HepG2 (cell line): Measurements from ENCODE around the gene CDK11B. TPM values are rescaled to one million over a fixed set of nuclear protein-coding genes. Genes with fewer than 3 reads are reported as not detected.

Experiments
- ATAC-seq: fragments of 200-7000 bp; cut with Tn5 transposase; 3 replicates; pipeline ENCODE4 v1.9.1; 2020; ENCODE audit warnings: mild to moderate bottlenecking, moderate library complexity
- BruUV-seq: library from RNA; stranded (reverse); fragments of 400-500 nt; replicated peaks from 2 replicates; lab custom pipeline; 2021; lab: Mats Ljungman, UMichigan
- CTCF ChIA-PET: fragments of 300-600 bp; formaldehyde crosslinking; extraction: SDS; loops from one replicate; lab custom pipeline; 2021; ENCODE audit warnings: low total read pairs, inconsistent platforms, low intra/inter-chr PET ratio; lab: Yijun Ruan, JAX
- POLR2A ChIA-PET: fragments of 350-600 bp; sonication (Branson Sonifier 250); formaldehyde crosslinking; loops from one replicate; lab custom pipeline; 2020; ENCODE audit warnings: antibody characterized with exemption, inconsistent platforms; lab: Yijun Ruan, JAX
- DNase-seq: peaks from one replicate; pipeline ENCODE4 v3.0.0-alpha.2; 2015; ENCODE audit warnings: low spot score
- FAIRE-seq: peaks from 3 replicates; lab custom pipeline; 2011; peaks lifted over from hg19 to GRCh38; lab: Jason Lieb, UNC
- H2AFZ ChIP-seq: one replicate; pipeline ENCODE4 v1.6.1; 2011; ENCODE audit warnings: low read length, inconsistent platforms
- H3K27ac ChIP-seq: fragments of 300-600 bp; 3 replicates; pipeline ENCODE4 v1.8.0; 2011; ENCODE audit warnings: mixed run types, mild to moderate bottlenecking, mixed read lengths, low read length, inconsistent platforms; ENCODE audit not compliant: insufficient read depth; ENCODE audit errors: extremely low read length
- H3K27me3 ChIP-seq, 2 experiments: fragments of 200-600 bp in 1 of 2; 2 replicates in 1 of 2; 3 replicates in 1 of 2; pipeline versions ENCODE4 v1.6.0 to v1.8.0; 2011; ENCODE audit warnings: low read length in 2 of 2, mild to moderate bottlenecking in 2 of 2, moderate library complexity in 2 of 2, inconsistent platforms in 1 of 2; ENCODE audit not compliant: insufficient read depth in 2 of 2, control insufficient read depth in 1 of 2
- H3K36me3 ChIP-seq, 2 experiments: fragments of 200-600 bp in 1 of 2; replicated peaks in 1 of 2; 2 replicates in 1 of 2; 3 replicates in 1 of 2; pipeline versions ENCODE4 v1.5.1 to v1.8.0; 2011; ENCODE audit warnings: low read length in 2 of 2, inconsistent platforms in 1 of 2; ENCODE audit not compliant: insufficient read depth in 2 of 2, control insufficient read depth in 1 of 2
- H3K4me1 ChIP-seq: 2 replicates; pipeline ENCODE4 v1.5.1; 2012; ENCODE audit warnings: low read length, inconsistent platforms; ENCODE audit not compliant: insufficient read depth
- H3K4me2 ChIP-seq: 2 replicates; pipeline ENCODE4 v1.6.0; 2011; ENCODE audit warnings: low read depth, low read length, inconsistent platforms
- H3K4me3 ChIP-seq, 3 experiments: fragments of 200-600 bp in 1 of 3; sonication (generic), shearing (Covaris generic) in 1 of 3; replicated peaks in 1 of 3; 2 replicates each; pipeline ENCODE4 v1.5.1; 2011 to 2016; ENCODE audit warnings: low read length in 3 of 3, inconsistent platforms in 2 of 3, low read depth in 2 of 3, mild to moderate bottlenecking in 2 of 3, control low read depth in 1 of 3, mixed read lengths in 1 of 3; ENCODE audit not compliant: insufficient read depth in 1 of 3
- H3K79me2 ChIP-seq: one replicate; pipeline ENCODE4 v1.6.1; 2011; ENCODE audit warnings: low read length, inconsistent platforms; ENCODE audit not compliant: insufficient read depth
- H3K9ac ChIP-seq: 2 replicates; pipeline ENCODE4 v1.6.0; 2011; ENCODE audit warnings: mild to moderate bottlenecking, low read depth, low read length, inconsistent platforms; ENCODE audit not compliant: insufficient read depth
- H3K9me3 ChIP-seq: 2 replicates; pipeline ENCODE4 v1.5.1; 2012; ENCODE audit warnings: mild to moderate bottlenecking, low read length
- H4K20me1 ChIP-seq: 2 replicates; pipeline ENCODE4 v1.6.0; 2011; ENCODE audit warnings: inconsistent platforms, mild to moderate bottlenecking, low read length, moderate library complexity; ENCODE audit not compliant: insufficient read depth
- AGO2 ChIP-seq: fragments of 200-400 bp; formaldehyde crosslinking; optimal IDR thresholded peaks from 2 replicates; pipeline ENCODE3; 2017; ENCODE audit warnings: mild to moderate bottlenecking, low read depth, low read length, moderate library complexity
- GPBP1L1 ChIP-seq: sonication (generic); formaldehyde crosslinking; IDR thresholded peaks from 2 replicates; pipeline ENCODE4 v1.5.0; 2020; ENCODE audit warnings: mild to moderate bottlenecking, missing genetic modification reagents
- SMARCC2 ChIP-seq: fragments of 450-650 bp; IDR thresholded peaks from 2 replicates; pipeline ENCODE4 v1.6.1; 2017; ENCODE audit warnings: antibody characterized with exemption, mild to moderate bottlenecking
- ZZZ3 ChIP-seq: sonication (generic); formaldehyde crosslinking; IDR thresholded peaks from 2 replicates; pipeline ENCODE4 v1.4.0; 2020; ENCODE audit warnings: missing genetic modification reagents, mild to moderate bottlenecking, borderline replicate concordance
- WGBS: methylation state at CpG from one replicate; pipeline ENCODE4 v1.1.6; 2017; ENCODE audit warnings: low lambda C conversion rate; 5-methylcytosine and 5-hydroxymethylcytosine counted together
- in situ Hi-C: cut with HindIII; loops from 2 replicates; pipeline ENCODE4 v1.10.0; 2017; ENCODE audit warnings: low pct_unique_long_range_greater_than_20kb; ENCODE audit not compliant: extremely low pct_ligation_motif_present
- intact Hi-C: fragments of 100-400 bp; cut with micrococcal nuclease; formaldehyde crosslinking; loops from one replicate; pipeline ENCODE4 v1.10.0; 2022; ENCODE audit not compliant: unreplicated experiment
- polyA plus RNA-seq, 8 experiments: library from polyadenylated mRNA; depleted of rRNA in 3 of 8; stranded (reverse) in 7 of 8; unstranded in 1 of 8; fragments of >200 nt; fragmentation: Illumina TruSeq in 4 of 8; extraction: Trizol in 4 of 8; gene quantifications; 2 replicates each; pipeline versions ENCODE4 v1.2.1 to v1.2.3, GENCODE V29; 2011 to 2016; ENCODE audit warnings: low read depth in 4 of 8, missing spikeins in 1 of 8, mixed read lengths in 1 of 8; ENCODE audit not compliant: insufficient read depth in 1 of 8
- total RNA-seq, 5 experiments: library from RNA; depleted of rRNA; stranded (reverse); fragments of >200 nt; fragmentation: Illumina TruSeq; extraction: Trizol; gene quantifications; 2 replicates each; pipeline ENCODE4 v1.2.3, GENCODE V29; 2016; ENCODE audit warnings: low read depth in 1 of 5
- TF ChIP-seq, protein P1 (sequence below), 2 experiments: IDR thresholded peaks; 2 replicates each; pipeline ENCODE4 v1.6.1; 2011 to 2012; ENCODE audit warnings: low read length in 2 of 2, borderline replicate concordance in 1 of 2, low read depth in 1 of 2, mild to moderate bottlenecking in 1 of 2, moderate library complexity in 1 of 2

Gene CDK11B
- total and polyA plus RNA-seq, 2 of the 13 experiments (the other 11 are each of a cell fraction or from before 2014, with no cell fraction given) = 3.6 to 15.1 TPM

GRCh38 chr1:1621173-1622009 lies 37.4 kb downstream of the CDK11B start:
- Histone ChIP-seq H3K4me1 (peaks cover 13% of the 10 kb centered on the region), H4K20me1 (peaks cover 4% of the 10 kb centered on the region; the same call in 1 of the 2 replicates), H2AFZ (no peak overlapping the region), H3K79me2 (peaks cover 14% of the 10 kb centered on the region), H3K27ac (no peak overlapping the region), H3K27me3 (no peaks in the 10 kb centered on the region; a peak in 1 of 5 replicates), H3K4me2 (no peak overlapping the region), H3K9me3 (no peaks in the 10 kb centered on the region), H3K4me3 (no peak overlapping the region), H3K9ac (no peak overlapping the region), H3K36me3 (peaks cover 1 to 14% of the 10 kb centered on the region in 2 experiments; a peak in 2 of 5 replicates)
- ATAC-seq = no peak
- CTCF ChIA-PET = no interaction called here
- TF ChIP-seq AGO2 (peak; percentile 13), SMARCC2 (no peak)
- POLR2A ChIA-PET = no interaction called here
- DNase-seq = no peak
- FAIRE-seq = no peak
- intact Hi-C loops (no loop called here), in situ Hi-C loops (no loop called here)
- WGBS = 87% methylated on average over 3 of the region's 31 CpGs
- no TSS peak for BruUV-seq

DNA sequence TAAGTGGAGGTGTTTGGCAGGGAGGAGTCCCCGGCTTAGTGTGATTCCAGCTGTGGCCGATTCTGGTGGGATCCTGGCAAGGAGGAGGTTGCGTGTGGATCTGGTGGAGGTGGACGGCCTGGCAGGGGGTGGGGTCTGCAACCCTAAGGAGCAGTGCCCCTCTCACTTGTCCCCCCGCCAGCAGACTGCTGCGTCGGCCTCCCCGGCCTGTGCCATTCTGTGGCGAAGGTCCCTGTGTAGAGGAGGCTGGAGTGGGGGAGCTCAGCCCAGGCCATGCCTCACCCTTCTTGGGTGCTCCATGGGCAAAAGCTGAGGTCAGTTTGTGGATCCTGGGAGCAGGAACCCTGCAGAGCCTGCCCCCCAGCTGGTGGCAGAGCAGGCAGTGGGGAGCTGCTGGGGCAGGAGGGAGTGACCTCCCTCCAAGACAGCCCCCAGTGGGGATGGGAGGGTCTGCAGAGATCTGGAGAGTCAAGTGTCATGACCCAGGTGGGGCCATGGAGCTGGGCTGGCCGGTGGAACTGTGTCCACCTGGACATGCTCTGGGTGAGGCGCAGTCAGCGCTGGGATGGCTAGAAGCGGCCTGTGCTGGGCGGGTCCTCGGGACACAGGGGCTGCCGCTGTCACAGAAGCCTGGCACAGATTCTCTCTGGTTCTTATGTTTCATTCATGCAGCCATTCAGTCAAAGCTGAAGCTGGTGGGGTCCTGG lies 38.2 kb downstream of the CDK11B start:
- BruUV-seq = no TSS peak
- no peak overlapping the region for H3K9ac ChIP-seq
- WGBS = 95% methylated on average over 11 of the region's 16 CpGs
- no peak overlapping the region for H2AFZ ChIP-seq
- H3K27ac ChIP-seq = no peak overlapping the region
- peaks cover 1 to 14% of the 10 kb centered on the region in 2 experiments; a peak in 2 of 5 replicates for H3K36me3 ChIP-seq
- in situ Hi-C loops = no loop called here
- no peak for DNase-seq
- no peak overlapping the region for H3K4me2 ChIP-seq
- intact Hi-C loops = no loop called here
- ChIA-PET CTCF (no interaction called here), POLR2A (no interaction called here)
- no peaks in the 10 kb centered on the region for H3K9me3 ChIP-seq
- peaks cover 15% of the 10 kb centered on the region for H3K79me2 ChIP-seq
- H4K20me1 ChIP-seq = peaks cover 6% of the 10 kb centered on the region; the same call in 1 of the 2 replicates
- H3K4me1 ChIP-seq = peaks cover 13% of the 10 kb centered on the region
- no peak for FAIRE-seq
- TF ChIP-seq, protein P1, sequence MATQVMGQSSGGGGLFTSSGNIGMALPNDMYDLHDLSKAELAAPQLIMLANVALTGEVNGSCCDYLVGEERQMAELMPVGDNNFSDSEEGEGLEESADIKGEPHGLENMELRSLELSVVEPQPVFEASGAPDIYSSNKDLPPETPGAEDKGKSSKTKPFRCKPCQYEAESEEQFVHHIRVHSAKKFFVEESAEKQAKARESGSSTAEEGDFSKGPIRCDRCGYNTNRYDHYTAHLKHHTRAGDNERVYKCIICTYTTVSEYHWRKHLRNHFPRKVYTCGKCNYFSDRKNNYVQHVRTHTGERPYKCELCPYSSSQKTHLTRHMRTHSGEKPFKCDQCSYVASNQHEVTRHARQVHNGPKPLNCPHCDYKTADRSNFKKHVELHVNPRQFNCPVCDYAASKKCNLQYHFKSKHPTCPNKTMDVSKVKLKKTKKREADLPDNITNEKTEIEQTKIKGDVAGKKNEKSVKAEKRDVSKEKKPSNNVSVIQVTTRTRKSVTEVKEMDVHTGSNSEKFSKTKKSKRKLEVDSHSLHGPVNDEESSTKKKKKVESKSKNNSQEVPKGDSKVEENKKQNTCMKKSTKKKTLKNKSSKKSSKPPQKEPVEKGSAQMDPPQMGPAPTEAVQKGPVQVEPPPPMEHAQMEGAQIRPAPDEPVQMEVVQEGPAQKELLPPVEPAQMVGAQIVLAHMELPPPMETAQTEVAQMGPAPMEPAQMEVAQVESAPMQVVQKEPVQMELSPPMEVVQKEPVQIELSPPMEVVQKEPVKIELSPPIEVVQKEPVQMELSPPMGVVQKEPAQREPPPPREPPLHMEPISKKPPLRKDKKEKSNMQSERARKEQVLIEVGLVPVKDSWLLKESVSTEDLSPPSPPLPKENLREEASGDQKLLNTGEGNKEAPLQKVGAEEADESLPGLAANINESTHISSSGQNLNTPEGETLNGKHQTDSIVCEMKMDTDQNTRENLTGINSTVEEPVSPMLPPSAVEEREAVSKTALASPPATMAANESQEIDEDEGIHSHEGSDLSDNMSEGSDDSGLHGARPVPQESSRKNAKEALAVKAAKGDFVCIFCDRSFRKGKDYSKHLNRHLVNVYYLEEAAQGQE (IDR thresholded peaks at IDR 0.05; ENCODE audit: borderline replicate concordance in 1 of 2, low read depth in 1 of 2, low read length in 2 of 2) = no peak
- no peak for TF ChIP-seq GPBP1L1 (CRISPR knock-in tag)
- no peak for TF ChIP-seq ZZZ3
- H3K4me3 ChIP-seq = no peak overlapping the region
- no peak for ATAC-seq
- H3K27me3 ChIP-seq = no peaks in the 10 kb centered on the region; a peak in 1 of 5 replicates
